ENCODE measurements around the gene PROZ. TPM values are rescaled to one million over a fixed set of nuclear protein-coding genes. Genes with fewer than 3 reads are reported as not detected.
A peak's percentile ranks its signal among the peaks of the same experiment; 100 is the strongest.

Gene PROZ
- total RNA-seq, 1 experiment from 2014 or later: not detected

GRCh38 chr13:113160983-113161382, 2.5 kb downstream of the PROZ start:
- peak overlapping the region in 1 of 3 experiments; percentile 82; a peak in 2 of 7 replicates for H3K27ac Mint-ChIP-seq
- Histone ChIP-seq H4K91ac (ENCODE audit: insufficient read length, low read depth, low read length) (no peak overlapping the region), H3K79me2 (ENCODE audit: insufficient read depth, low read length) (no peaks in the 10 kb centered on the region), H4K8ac (replicated peaks; ENCODE audit: insufficient read length, low read depth, low read length) (no peak overlapping the region), H3K4me2 (ENCODE audit: insufficient read depth, insufficient read length, low read length) (no peak overlapping the region), H2BK15ac (ENCODE audit: low read depth, low read length) (no peak overlapping the region), H3K23me2 (ENCODE audit: insufficient read length, low read depth, low read length, poor library complexity, severe bottlenecking) (no peaks in the 10 kb centered on the region), H2AK5ac (ENCODE audit: insufficient read length, low read length) (no peak overlapping the region), H2BK12ac (ENCODE audit: insufficient read length, low read depth, low read length) (no peak overlapping the region), H3K18ac (ENCODE audit: insufficient read length, low read depth, low read length) (no peak overlapping the region), H3K9ac (ENCODE audit: extremely low read depth, insufficient read length, low read length) (no peak overlapping the region), H3K79me1 (ENCODE audit: insufficient read depth, low read depth, low read length, poor library complexity, severe bottlenecking) (no peaks in the 10 kb centered on the region), H3K23ac (ENCODE audit: insufficient read length, low read depth, low read length) (no peak overlapping the region), H2BK5ac (ENCODE audit: insufficient read length, low read length) (no peak overlapping the region), H3K4ac (ENCODE audit: low read depth, low read length) (no peak overlapping the region), H3K4me1 (ENCODE audit: insufficient read depth, low read length) (no peaks in the 10 kb centered on the region; the same call in 1 of the 2 replicates), H2BK20ac (ENCODE audit: low read depth, low read length, poor library complexity, severe bottlenecking) (no peak overlapping the region), H3T11ph (ENCODE audit: low read length) (no peak overlapping the region), H2AFZ (ENCODE audit: low read length) (no peak overlapping the region), H3K14ac (ENCODE audit: insufficient read depth, low read length) (no peak overlapping the region), H4K5ac (ENCODE audit: insufficient read length, low read depth, low read length) (no peak overlapping the region), H3K56ac (ENCODE audit: insufficient read length, low read depth, low read length) (no peak overlapping the region), H3K9me3 (ENCODE audit: control insufficient read depth, low read depth, low read length) (no peaks in the 10 kb centered on the region), H3K27ac (ENCODE audit: insufficient read length, low read depth, low read length) (no peak overlapping the region), H4K20me1 (ENCODE audit: control insufficient read depth, insufficient read depth, insufficient read length) (no peaks in the 10 kb centered on the region), H2BK120ac (ENCODE audit: low read depth, low read length, poor library complexity, severe bottlenecking) (no peak overlapping the region), H3K27me3 (ENCODE audit: insufficient read depth, low read length) (no peaks in the 10 kb centered on the region)
- H3K4me3 Mint-ChIP-seq: no peak overlapping the region
- H3K36me3 Mint-ChIP-seq (ENCODE audit: insufficient read depth in 1 of 3, low read depth in 3 of 3): no peaks in the 10 kb centered on the region
- H3K9me3 Mint-ChIP-seq: no peaks in the 10 kb centered on the region
- no CpG with 5 or more reads among the region's 12 CpGs for WGBS (ENCODE audit: extremely low coverage, insufficient read length, low lambda C conversion rate)
- peaks cover 30 to 37% of the 10 kb centered on the region in 2 experiments for H3K4me1 Mint-ChIP-seq
- TF ChIP-seq CTCF (conservative IDR thresholded peaks at IDR 0.05): no peak
- DNase-seq: no peak
- peaks cover 29% of the 10 kb centered on the region for H3K27me3 Mint-ChIP-seq (ENCODE audit: low read depth)

Measured in H9 (cell line).